Subcutaneous preadipocyte (primary cell): ENCODE data around the gene LDLR. TPM values are rescaled to one million over a fixed set of nuclear protein-coding genes. Genes with fewer than 3 reads are reported as not detected.

Experiments
- total RNA-seq: library from RNA; depleted of rRNA; stranded (reverse); fragments of >200 nt; gene quantifications from 2 replicates; pipeline ENCODE4 v1.2.3, GENCODE V29; 2012

LDLR gene
- total RNA-seq: 262 and 309 TPM in 2 replicates

GRCh38 chr19:11089254-11090013 is at the start of gene LDLR:
LDLR (plus strand) TSS chr19:11089463; CDS start chr19:11089549, 86 bp downstream.

DNA sequence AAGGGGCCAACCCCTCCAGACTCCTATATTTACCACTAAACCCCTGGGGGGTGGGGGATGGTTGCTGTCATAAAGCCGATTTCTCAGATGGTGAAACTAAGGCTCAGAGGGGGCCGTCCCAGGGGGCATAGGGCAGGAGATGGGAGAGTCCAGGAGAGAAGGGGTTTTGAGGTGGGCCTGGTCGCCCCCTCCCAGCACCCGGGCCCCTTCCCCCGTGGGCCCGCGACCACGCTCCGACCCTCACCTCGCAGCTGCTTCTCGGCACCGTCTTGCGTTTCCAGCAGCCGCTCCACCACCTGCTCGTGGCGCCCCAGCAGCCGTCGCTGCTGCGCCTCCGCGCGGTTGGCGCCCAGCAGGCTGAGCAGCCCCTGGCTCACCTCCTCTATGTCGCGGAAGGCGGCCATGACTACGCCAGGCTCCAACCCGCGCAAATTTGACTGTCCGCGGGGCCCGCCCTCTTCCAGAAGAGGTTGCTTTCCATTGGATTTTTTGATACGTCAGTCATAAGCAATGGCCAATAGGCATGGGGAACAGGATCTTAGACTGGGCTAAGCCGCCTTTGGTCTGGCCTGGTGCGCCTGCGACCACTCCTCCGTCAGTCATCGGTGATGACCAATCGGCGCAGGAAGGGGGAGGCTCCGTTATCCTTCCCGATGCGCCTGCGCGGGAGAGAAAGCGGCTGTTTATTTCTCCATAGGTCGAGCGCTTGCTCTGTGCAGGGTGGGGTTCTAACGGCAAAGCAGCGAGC is 66.3 kb downstream of the LDLR start, which contains the start of gene SPC24:
Gene SPC24, minus strand, starts transcription at position 410 of the 748 bp plus-strand sequence. Its CDS starts 6 bp downstream, at position 404.

Other genes with a start within 250 kb of the LDLR start
- 0.39 TPM in 1 of 2 replicates, not detected in the other for gene C19orf38, start 241.0 kb upstream of the LDLR start, total RNA-seq
- 45.6 and 65.7 TPM in 2 replicates for gene CARM1, start 217.9 kb upstream of the LDLR start, total RNA-seq
- 58.8 and 62.4 TPM in 2 replicates for gene YIPF2, start 160.8 kb upstream of the LDLR start, total RNA-seq
- 21.7 and 28.3 TPM in 2 replicates for gene TIMM29, start 160.7 kb upstream of the LDLR start, total RNA-seq
- gene SMARCA4, start 128.4 kb upstream of the LDLR start, total RNA-seq: 76.4 and 102 TPM in 2 replicates
- 90.8 and 92.5 TPM in 2 replicates for gene SPC24, start 66.3 kb downstream of the LDLR start, total RNA-seq
- gene KANK2, start 108.1 kb downstream of the LDLR start, total RNA-seq: 206 and 259 TPM in 2 replicates
- gene ANGPTL8, start 150.2 kb downstream of the LDLR start, total RNA-seq: not detected in 2 replicates
- 8.5 and 19.2 TPM in 2 replicates for gene DOCK6, start 173.1 kb downstream of the LDLR start, total RNA-seq
- not detected in 2 replicates for gene TSPAN16, start 206.7 kb downstream of the LDLR start, total RNA-seq